Heart left ventricle (tissue), 16 donors: ENCODE results near the gene SNX20. TPM values are rescaled to one million over a fixed set of nuclear protein-coding genes. Genes with fewer than 3 reads are reported as not detected.

ENCODE experiments used
- ATAC-seq, 4 donors: fragments of 200-7000 bp; cut with Tn5 transposase; one replicate each; pipeline ENCODE4 v1.9.1; 2020 to 2022; ENCODE audit warnings: moderate library complexity in 4 of 4, mild to moderate bottlenecking in 3 of 4, moderate number of reproducible peaks in 1 of 4
- DNase-seq, 5 donors: peaks; one replicate each; pipeline ENCODE4 v3.0.0-alpha.2; 2020
- H3K27ac ChIP-seq, 12 donors: fragments of 200-600 bp; sonication (generic) in 4 of 12; one replicate each; pipeline versions ENCODE4 v1.5.0 to v1.8.0; 2016 to 2022; ENCODE audit warnings: mild to moderate bottlenecking in 2 of 12
- H3K27me3 ChIP-seq, 9 donors: fragments of 200-600 bp; sonication (generic) in 2 of 9; one replicate each; pipeline versions ENCODE4 v1.5.1 to v1.8.0; 2016 to 2022; ENCODE audit warnings: mild to moderate bottlenecking in 3 of 9
- H3K36me3 ChIP-seq, 9 donors: fragments of 200-600 bp; sonication (generic) in 2 of 9; one replicate each; pipeline versions ENCODE4 v1.5.0 to v1.8.0; 2018 to 2022; ENCODE audit warnings: mild to moderate bottlenecking in 2 of 9
- H3K4me1 ChIP-seq, 12 donors: fragments of 200-600 bp; sonication (generic) in 4 of 12; one replicate each; pipeline versions ENCODE4 v1.5.0 to v1.8.0; 2016 to 2022; ENCODE audit warnings: mild to moderate bottlenecking in 3 of 12
- H3K4me3 ChIP-seq, 12 donors: fragments of 200-600 bp; sonication (generic) in 4 of 12; one replicate each; pipeline versions ENCODE4 v1.5.0 to v1.8.0; 2017 to 2022; ENCODE audit warnings: mild to moderate bottlenecking in 9 of 12, moderate library complexity in 4 of 12
- H3K9me3 ChIP-seq, 12 donors: fragments of 200-600 bp; sonication (generic) in 4 of 12; one replicate each; pipeline versions ENCODE4 v1.5.0 to v1.8.0; 2016 to 2022; ENCODE audit warnings: mild to moderate bottlenecking in 1 of 12
- POLR2A ChIP-seq, 2 donors: fragments of 450-650 bp; IDR thresholded peaks; one replicate each; pipeline ENCODE4 v1.6.1; 2017; ENCODE audit warnings: antibody characterized with exemption in 2 of 2, mild to moderate bottlenecking in 2 of 2, moderate library complexity in 2 of 2
- WGBS, 4 donors: extraction: QIAGEN DNeasy Blood & Tissue Kit in 2 of 4; methylation state at CpG; one replicate each; pipeline versions ENCODE4 v1.1.5 to v1.1.7; 2013 to 2018; 5-methylcytosine and 5-hydroxymethylcytosine counted together
- intact Hi-C, 10 donors: fragments of 100-400 bp; cut with DNase I; formaldehyde crosslinking; loops; one replicate each; pipeline versions ENCODE4 v1.11.1 to v1.14.2; 2022
- polyA plus RNA-seq, 2 donors: library from polyadenylated mRNA; stranded (reverse); fragments of 200-250 nt; gene quantifications; one replicate each; pipeline ENCODE4 v1.2.3, GENCODE V29; 2013
- total RNA-seq, 9 donors: library from RNA; depleted of rRNA in 2 of 9; stranded (reverse); fragments of >200 nt in 2 of 9; fragmentation: NEBNext Ultra II Directional in 3 of 9; extraction: Animal tissue kit (Norgen Biotek cat#: 25700) in 3 of 9; gene quantifications; one replicate each; pipeline versions ENCODE4 v1.1.0 to v1.2.4, GENCODE V29; 2016 to 2023
- TF ChIP-seq, protein P1 (sequence below), 12 donors: fragments of 200-600 bp; sonication (generic) in 4 of 12; IDR thresholded peaks; one replicate each; pipeline versions ENCODE4 v1.5.0 to v1.8.0; 2018 to 2022; ENCODE audit warnings: antibody characterized with exemption in 12 of 12, mild to moderate bottlenecking in 5 of 12
- donor health status: ischemic (EF 13 %, LVEDD 7.1; RV severe dilation, severe dysfunction).
- donor health status: healthy with polysubstance abuse.
- donor health status: DM: no; HTN: yes; CAD: no.
- donor health status: DM: no; HTN: no; CAD: no.
- donor health status: ischemic (EF 25% LVEDD 6.9; RV normal size, moderate dysfunction).
- donor health status: ischemic (EF 25% LVEDD 5.7; RV mildly dilated, moderate dysfunction).
- donor health status: healthy.
- donor health status: DM: yes; HTN: yes; CAD: no.
- donor health status: ischemic (EF 35%, LVEDD 5.7; RV mildly dilated, moderate dysfunction).
- donor health status: nonischemic (EF 11% LVEDD 7.7; RV severe dilation, severe dysfunction).
- donor health status: DM: yes; HTN: yes; CAD: no.
- donor health status: PGD.
- donor health status: ischemic (EF 29% LVEDD 5.4; RV normal size, mild dysfunction).
- donor health status: nonischemic (EF 23%, LVEDD 6.1; RV moderate dilation, normal function).

SNX20 gene
- total and polyA plus RNA-seq, 11 donors: 0.27 to 11.9 (median 0.64) TPM

- intact Hi-C loops: loop anchor here in 1 of 10 donors (10.0 kb wide), 1 partner anchor 278 kb away; no protein-coding TSS in a partner anchor
- ATAC-seq: no peak
- H3K27me3 ChIP-seq: peaks cover 0 to 9% (median 0%) of the 10 kb centered on the region in 9 donors
Measured at GRCh38 chr16:50652836-50653425, 28.2 kb downstream of the SNX20 start.

DNA sequence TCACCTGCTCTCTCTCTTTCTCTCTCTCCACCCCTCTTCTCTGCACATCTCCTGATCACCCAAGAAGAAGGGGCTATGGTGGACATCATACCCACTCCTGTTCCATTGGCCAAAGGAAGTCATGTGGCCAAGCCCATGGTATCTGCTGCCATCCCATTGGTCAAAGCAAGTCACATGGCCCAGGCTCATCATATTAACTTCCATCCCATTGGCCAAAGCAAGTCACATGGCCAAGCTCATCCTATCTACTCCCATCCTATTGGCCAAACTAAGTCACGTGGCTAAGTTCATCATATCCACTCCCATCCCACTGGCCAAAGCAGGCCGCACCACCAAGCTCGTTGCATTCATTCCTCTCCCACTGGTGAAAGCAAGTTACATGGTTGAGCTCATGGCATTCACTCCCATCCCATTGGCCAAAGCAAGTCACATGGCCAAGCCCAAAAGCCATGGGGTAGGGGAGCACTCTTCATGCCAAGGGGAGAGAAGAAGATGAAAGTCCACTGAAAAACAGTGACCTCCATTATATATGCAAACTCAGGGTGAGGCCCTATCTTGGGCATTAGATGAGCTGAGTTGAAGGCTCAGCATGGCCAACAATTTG is 29.2 kb downstream of the SNX20 start:
- DNase-seq: peak in 1 of 5 donors; percentile 11
- WGBS, 4 donors: 96 to 100% (median 98%) methylated on average over 3 of the region's 3 CpGs
- H3K4me3 ChIP-seq: no peak overlapping the region
- intact Hi-C loops: loop anchor here in 1 of 10 donors (10.0 kb wide), 1 partner anchor 277 kb away; no protein-coding TSS in a partner anchor
- H3K36me3 ChIP-seq: no peaks in the 10 kb centered on the region
- no peak for ATAC-seq
- H3K4me1 ChIP-seq: no peaks in the 10 kb centered on the region
- H3K27ac ChIP-seq: no peak overlapping the region
- TF ChIP-seq, protein P1, sequence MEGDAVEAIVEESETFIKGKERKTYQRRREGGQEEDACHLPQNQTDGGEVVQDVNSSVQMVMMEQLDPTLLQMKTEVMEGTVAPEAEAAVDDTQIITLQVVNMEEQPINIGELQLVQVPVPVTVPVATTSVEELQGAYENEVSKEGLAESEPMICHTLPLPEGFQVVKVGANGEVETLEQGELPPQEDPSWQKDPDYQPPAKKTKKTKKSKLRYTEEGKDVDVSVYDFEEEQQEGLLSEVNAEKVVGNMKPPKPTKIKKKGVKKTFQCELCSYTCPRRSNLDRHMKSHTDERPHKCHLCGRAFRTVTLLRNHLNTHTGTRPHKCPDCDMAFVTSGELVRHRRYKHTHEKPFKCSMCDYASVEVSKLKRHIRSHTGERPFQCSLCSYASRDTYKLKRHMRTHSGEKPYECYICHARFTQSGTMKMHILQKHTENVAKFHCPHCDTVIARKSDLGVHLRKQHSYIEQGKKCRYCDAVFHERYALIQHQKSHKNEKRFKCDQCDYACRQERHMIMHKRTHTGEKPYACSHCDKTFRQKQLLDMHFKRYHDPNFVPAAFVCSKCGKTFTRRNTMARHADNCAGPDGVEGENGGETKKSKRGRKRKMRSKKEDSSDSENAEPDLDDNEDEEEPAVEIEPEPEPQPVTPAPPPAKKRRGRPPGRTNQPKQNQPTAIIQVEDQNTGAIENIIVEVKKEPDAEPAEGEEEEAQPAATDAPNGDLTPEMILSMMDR (IDR thresholded peaks at IDR 0.05): no peak
- TF ChIP-seq POLR2A (IDR thresholded peaks at IDR 0.05): no peak
- H3K9me3 ChIP-seq: no peaks in the 10 kb centered on the region
- peaks cover 0 to 9% (median 0%) of the 10 kb centered on the region in 9 donors for H3K27me3 ChIP-seq

More at GRCh38 chr16:50652836-50653425, 28.2 kb downstream of the SNX20 start:
- no peak overlapping the region for H3K4me3 ChIP-seq
- WGBS, 4 donors: 52 to 74% (median 58%) methylated on average over 14 of the region's 14 CpGs
- H3K9me3 ChIP-seq: no peaks in the 10 kb centered on the region
- TF ChIP-seq POLR2A (IDR thresholded peaks at IDR 0.05): no peak
- TF ChIP-seq, protein P1 (IDR thresholded peaks at IDR 0.05): no peak
- DNase-seq: peak in 1 of 5 donors; percentile 17
- no peaks in the 10 kb centered on the region for H3K4me1 ChIP-seq
- H3K27ac ChIP-seq: no peak overlapping the region
- no peaks in the 10 kb centered on the region for H3K36me3 ChIP-seq

GRCh38 chr16:50646345-50646744 is 34.8 kb downstream of the SNX20 start:
- no peak for ATAC-seq
- peaks cover 0 to 5% (median 0%) of the 10 kb centered on the region in 12 donors for H3K4me1 ChIP-seq
- H3K9me3 ChIP-seq: no peaks in the 10 kb centered on the region
- H3K4me3 ChIP-seq: no peak overlapping the region
- H3K27me3 ChIP-seq: peaks cover 0 to 5% (median 0%) of the 10 kb centered on the region in 9 donors
- intact Hi-C loops: loop anchor here in 2 of 10 donors (5.0 to 10.0 kb wide), 2 partner anchors 262 to 264 kb away; no protein-coding TSS in a partner anchor
- no peak overlapping the region for H3K27ac ChIP-seq
- no peak for DNase-seq
- WGBS, 4 donors: 75 to 79% (median 78%) methylated on average over 8 of the region's 8 CpGs
- TF ChIP-seq, protein P1 (IDR thresholded peaks at IDR 0.05): no peak
- no peak for TF ChIP-seq POLR2A (IDR thresholded peaks at IDR 0.05)
- no peaks in the 10 kb centered on the region for H3K36me3 ChIP-seq

DNA sequence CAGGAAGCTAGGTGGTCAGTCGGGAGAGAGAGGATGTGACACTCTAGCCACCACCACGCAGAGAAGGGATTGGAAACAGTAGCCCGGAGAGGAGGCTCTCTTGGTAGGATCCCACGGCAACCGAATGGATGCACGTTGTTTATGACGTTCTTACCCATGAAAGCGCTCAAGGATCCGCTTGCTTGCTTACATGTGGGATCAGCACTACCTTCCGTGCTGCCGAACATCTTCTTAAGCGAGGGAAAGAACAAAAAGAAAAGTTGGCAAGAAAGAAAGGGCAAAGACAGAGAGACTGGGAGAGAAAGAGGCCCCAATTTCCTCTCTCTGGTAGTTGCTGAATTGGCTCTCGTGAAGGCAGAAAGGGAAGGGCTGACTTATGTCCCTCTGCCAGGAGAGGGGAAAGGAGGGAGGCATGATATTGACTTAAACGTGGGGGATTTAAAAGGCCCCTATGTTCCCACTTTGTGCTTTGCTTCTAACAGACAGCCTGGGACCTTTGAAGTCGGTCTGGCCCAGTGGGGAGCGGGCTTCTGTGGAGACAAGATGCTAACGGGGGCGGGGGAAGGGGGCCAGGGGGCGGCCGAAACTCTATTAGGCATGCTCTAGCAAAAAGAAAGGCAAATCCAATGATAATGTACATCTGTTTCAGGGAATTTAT is 35.4 kb downstream of the SNX20 start:
- TF ChIP-seq, protein P1 (IDR thresholded peaks at IDR 0.05): no peak
- TF ChIP-seq POLR2A (IDR thresholded peaks at IDR 0.05): no peak
- Histone ChIP-seq H3K4me1 (peaks cover 0 to 5% (median 0%) of the 10 kb centered on the region in 12 donors), H3K36me3 (no peaks in the 10 kb centered on the region), H3K27me3 (peaks cover 0 to 2% (median 0%) of the 10 kb centered on the region in 9 donors), H3K9me3 (no peaks in the 10 kb centered on the region), H3K4me3 (no peak overlapping the region), H3K27ac (no peak overlapping the region)
- 69 to 79% (median 75%) methylated on average over 20 of the region's 20 CpGs for WGBS, 4 donors
- ATAC-seq (no peak), DNase-seq (no peak)
- intact Hi-C loops: loop anchor here in 2 of 10 donors (5.0 to 10.0 kb wide), 2 partner anchors 261 to 263 kb away; no protein-coding TSS in a partner anchor
